AG04450 (cell line): ENCODE results near the gene CHD1L. TPM values are rescaled to one million over a fixed set of nuclear protein-coding genes. Genes with fewer than 3 reads are reported as not detected.
"Not testable (repeated sequence)": the region's sequence is repeated elsewhere in the genome, so short reads cannot be mapped to it uniquely, and the experiment has no call there.

Experiments used
- CTCF ChIA-PET: fragments of 300-600, 350-600 bp; formaldehyde crosslinking; extraction: SDS; loops from one replicate; lab custom pipeline; 2022; ENCODE audit warnings: antibody characterized with exemption, inconsistent platforms; lab: Charles Lee
- POLR2A ChIA-PET: fragments of 350-600 bp; formaldehyde crosslinking; extraction: SDS; loops from one replicate; lab custom pipeline; 2021; ENCODE audit warnings: antibody characterized with exemption, inconsistent platforms; lab: Yijun Ruan, JAX
- DNase-seq: peaks from one replicate; pipeline ENCODE4 v3.0.0-alpha.2; 2011; ENCODE audit warnings: low read depth, low spot score
- H3K27ac ChIP-seq: one replicate; pipeline ENCODE4 v1.5.1; 2012; ENCODE audit warnings: low read depth, low read length, control low read depth
- H3K27me3 ChIP-seq: one replicate; pipeline ENCODE4 v1.6.0; 2012; ENCODE audit warnings: low read length; ENCODE audit not compliant: control insufficient read depth, insufficient read depth
- H3K4me3 ChIP-seq: 2 replicates; pipeline ENCODE4 v1.5.1; 2011; ENCODE audit warnings: mild to moderate bottlenecking, low read depth, low read length, control low read depth
- H3K9me3 ChIP-seq: 2 replicates; pipeline ENCODE4 v1.5.1; 2012; ENCODE audit warnings: low read length; ENCODE audit not compliant: control insufficient read depth, insufficient read depth
- polyA minus RNA-seq: library from RNA; depleted of rRNA, polyadenylated mRNA; stranded (reverse); fragments of >200 nt; gene quantifications from 2 replicates; pipeline ENCODE4 v1.2.3, GENCODE V29; 2011; rRNA and poly(A)+ RNA removed
- polyA plus RNA-seq: library from polyadenylated mRNA; depleted of rRNA; stranded (reverse); fragments of >200 nt; gene quantifications from 2 replicates; pipeline ENCODE4 v1.2.3, GENCODE V29; 2011; rRNA removed
- TF ChIP-seq, protein P1 (sequence below): IDR thresholded peaks from 2 replicates; pipeline ENCODE4 v1.5.1; 2011; ENCODE audit warnings: low read depth, low read length, control low read depth, inconsistent platforms

The CHD1L gene
- polyA plus RNA-seq (33.8 and 40.1 TPM in 2 replicates), polyA minus RNA-seq (18.6 and 28.8 TPM in 2 replicates)

DNA sequence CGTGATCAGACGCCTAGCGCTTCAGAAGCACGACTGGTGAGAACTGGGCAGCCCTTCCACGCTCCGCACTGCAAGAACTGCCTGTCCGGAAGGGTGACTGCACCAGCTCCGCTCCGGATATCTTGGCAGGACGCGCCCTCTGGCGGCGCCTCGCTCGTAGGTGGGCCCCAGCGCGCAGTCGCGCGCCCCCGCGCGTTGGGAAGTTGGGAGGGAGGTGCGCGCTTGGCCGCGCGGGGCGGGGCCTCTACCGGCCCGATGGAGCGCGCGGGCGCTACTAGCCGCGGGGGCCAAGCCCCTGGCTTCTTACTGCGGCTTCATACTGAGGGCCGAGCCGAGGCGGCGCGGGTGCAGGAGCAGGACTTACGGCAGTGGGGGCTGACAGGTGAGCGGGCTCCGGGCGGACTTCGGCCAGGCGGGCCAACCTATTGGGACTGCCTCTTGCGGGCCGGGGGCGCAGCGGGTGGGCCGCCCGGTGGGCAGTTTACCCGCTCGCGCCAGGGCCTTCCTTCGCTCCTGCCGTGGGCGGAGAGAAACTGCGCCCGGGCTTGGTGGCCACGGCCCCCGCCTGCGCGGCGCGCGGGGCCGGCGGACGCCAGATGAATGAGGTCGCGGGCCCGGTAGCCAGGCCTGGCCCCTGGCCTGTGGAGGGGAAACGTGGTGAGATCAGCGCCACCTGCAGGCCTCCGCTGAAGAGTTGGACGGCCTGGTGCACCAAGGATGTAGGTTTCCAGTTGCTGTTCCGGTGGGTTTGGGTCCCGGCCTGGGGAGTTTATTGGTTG, at the start of gene CHD1L:
Gene CHD1L, plus strand, starts transcription at position 236 of the 779 bp plus-strand sequence. Its CDS starts 20 bp downstream, at position 256.
- ChIA-PET POLR2A (interaction anchor here (0.5 to 1.4 kb wide), 5 partner anchors 50 to 158 kb away, joined by 3 to 7 read pairs (median 4); no protein-coding TSS in a partner anchor), CTCF (interaction anchor here (0.5 to 3.3 kb wide), 39 partner anchors 11 to 559 kb away, joined by 3 to 36 read pairs (median 6); partner anchors contain the start of genes ACP6, FMO5 and PRKAB2)

DNA sequence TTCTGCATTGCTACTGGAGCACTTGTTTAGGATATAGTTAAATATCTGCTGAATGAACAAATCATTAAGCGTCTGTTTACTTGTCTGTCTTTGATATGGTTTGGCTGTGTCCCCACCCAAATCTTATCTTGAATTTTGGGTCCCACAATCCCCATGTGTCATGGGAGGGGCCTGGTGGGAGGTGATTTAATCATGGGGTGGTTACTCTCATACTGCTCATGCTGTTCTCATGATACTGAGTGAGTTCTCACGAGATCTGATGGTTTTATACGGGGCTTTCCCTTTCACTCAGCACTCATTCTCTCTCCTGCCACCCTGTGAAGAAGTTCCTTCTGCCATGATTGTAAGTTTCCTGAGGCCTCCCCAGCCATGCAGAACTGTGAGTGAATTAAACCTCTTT, 45.2 kb upstream of the CHD1L start:
- POLR2A ChIA-PET, H3K27ac ChIP-seq, H3K9me3 ChIP-seq, DNase-seq, CTCF ChIA-PET, H3K27me3 ChIP-seq, H3K4me3 ChIP-seq: not testable (repeated sequence)

More for the DNA sequence above, at the start of gene CHD1L:
- peak; percentile 90 for DNase-seq
- Histone ChIP-seq H3K9me3 (no peaks in the 10 kb centered on the region), H3K27me3 (peaks cover 3% of the 10 kb centered on the region), H3K4me3 (peak within 1 kb of the TSS; percentile 87), H3K27ac (peak within 1 kb of the TSS; percentile 73)
- TF ChIP-seq, protein P1, sequence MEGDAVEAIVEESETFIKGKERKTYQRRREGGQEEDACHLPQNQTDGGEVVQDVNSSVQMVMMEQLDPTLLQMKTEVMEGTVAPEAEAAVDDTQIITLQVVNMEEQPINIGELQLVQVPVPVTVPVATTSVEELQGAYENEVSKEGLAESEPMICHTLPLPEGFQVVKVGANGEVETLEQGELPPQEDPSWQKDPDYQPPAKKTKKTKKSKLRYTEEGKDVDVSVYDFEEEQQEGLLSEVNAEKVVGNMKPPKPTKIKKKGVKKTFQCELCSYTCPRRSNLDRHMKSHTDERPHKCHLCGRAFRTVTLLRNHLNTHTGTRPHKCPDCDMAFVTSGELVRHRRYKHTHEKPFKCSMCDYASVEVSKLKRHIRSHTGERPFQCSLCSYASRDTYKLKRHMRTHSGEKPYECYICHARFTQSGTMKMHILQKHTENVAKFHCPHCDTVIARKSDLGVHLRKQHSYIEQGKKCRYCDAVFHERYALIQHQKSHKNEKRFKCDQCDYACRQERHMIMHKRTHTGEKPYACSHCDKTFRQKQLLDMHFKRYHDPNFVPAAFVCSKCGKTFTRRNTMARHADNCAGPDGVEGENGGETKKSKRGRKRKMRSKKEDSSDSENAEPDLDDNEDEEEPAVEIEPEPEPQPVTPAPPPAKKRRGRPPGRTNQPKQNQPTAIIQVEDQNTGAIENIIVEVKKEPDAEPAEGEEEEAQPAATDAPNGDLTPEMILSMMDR: peak; percentile 84

DNA sequence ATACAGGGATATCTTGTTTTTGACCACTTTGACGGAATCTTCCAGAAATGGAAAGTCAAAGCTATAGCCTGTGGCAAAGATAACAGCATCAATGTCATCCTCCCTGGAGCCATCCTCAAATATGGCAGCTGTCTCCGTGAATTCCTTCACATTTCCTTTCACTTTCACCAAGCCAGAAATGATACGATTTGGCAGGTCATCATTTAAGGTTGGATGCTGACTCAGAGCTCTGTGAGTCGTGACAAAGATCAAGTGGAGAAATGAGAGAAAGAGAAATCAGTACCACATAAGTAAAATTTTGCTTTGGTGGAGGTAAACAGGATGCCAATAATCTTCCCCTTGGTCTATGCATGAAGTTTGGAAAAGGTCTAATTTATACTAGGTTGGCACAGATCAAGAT, 41.2 kb upstream of the CHD1L start:
- no peaks in the 10 kb centered on the region for H3K27me3 ChIP-seq
- POLR2A ChIA-PET: no interaction called here
- no peaks in the 10 kb centered on the region for H3K9me3 ChIP-seq
- H3K27ac ChIP-seq: no peak overlapping the region
- TF ChIP-seq, protein P1: no peak
- no peak for DNase-seq
- CTCF ChIA-PET: interaction anchor here (1.4 to 1.6 kb wide), 2 partner anchors 28 to 42 kb away, joined by 3 to 4 read pairs; no protein-coding TSS in a partner anchor
- H3K4me3 ChIP-seq: no peak overlapping the region

DNA sequence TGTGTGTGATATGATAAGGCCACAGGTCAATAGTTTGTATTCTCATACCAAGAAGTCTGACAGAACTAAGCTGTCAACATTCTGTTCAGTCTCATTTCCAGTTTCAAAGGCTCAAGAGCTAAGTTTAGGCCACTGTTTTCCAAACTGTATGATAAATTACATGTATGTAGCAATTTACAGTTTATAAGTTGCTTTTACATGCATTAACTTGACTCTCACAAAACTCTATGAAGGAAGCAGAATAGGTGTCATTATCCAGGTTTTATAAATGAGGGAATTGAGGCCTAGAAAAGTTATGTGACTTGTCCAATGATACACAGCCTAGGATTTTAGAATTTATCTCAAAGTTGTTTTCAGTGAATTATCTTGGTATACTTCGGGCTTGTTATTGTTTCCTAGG, 40.7 kb upstream of the CHD1L start:
- Histone ChIP-seq H3K27me3 (no peaks in the 10 kb centered on the region), H3K4me3 (no peak overlapping the region), H3K9me3 (no peaks in the 10 kb centered on the region), H3K27ac (no peak overlapping the region)
- TF ChIP-seq, protein P1: no peak
- ChIA-PET POLR2A (no interaction called here), CTCF (interaction anchor here (1.4 to 1.6 kb wide), 2 partner anchors 28 to 188 kb away, joined by 3 read pairs; no protein-coding TSS in a partner anchor)
- DNase-seq: no peak

DNA sequence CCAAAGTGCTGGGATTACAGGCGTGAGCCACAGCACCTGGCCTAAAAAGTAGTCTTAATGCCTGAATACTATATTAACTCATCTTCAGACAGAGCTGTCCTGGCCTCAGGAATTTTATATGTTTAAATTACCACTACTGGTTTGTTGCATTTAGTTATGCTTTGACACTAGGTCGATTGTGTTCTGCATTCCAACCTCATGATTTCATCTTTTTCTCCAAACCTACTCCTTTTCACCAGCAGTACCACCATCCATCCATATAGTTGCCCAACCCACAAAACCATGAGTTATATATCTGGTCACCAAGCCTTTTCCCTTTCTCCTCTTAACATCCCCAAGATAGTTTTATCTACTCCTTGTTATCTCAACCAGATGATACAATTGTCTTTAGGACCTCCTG, 39.9 kb upstream of the CHD1L start:
- DNase-seq: no peak
- Histone ChIP-seq H3K27me3 (no peaks in the 10 kb centered on the region), H3K4me3 (no peak overlapping the region), H3K27ac (no peak overlapping the region), H3K9me3 (no peaks in the 10 kb centered on the region)
- ChIA-PET CTCF (interaction anchor here (1.4 to 1.6 kb wide), 2 partner anchors 29 to 188 kb away, joined by 3 read pairs; no protein-coding TSS in a partner anchor), POLR2A (interaction anchor here (0.6 kb wide), 1 partner anchor 51 kb away, joined by 9 read pairs; no protein-coding TSS in a partner anchor)
- TF ChIP-seq, protein P1: no peak
